ENCODE data around the gene OR2S2. TPM values are rescaled to one million over a fixed set of nuclear protein-coding genes. Genes with fewer than 3 reads are reported as not detected.

The OR2S2 gene
- total and polyA plus RNA-seq, 2 donors (not counting 3 experiments of a cell fraction or from before 2014, with no cell fraction given) = not detected

DNA sequence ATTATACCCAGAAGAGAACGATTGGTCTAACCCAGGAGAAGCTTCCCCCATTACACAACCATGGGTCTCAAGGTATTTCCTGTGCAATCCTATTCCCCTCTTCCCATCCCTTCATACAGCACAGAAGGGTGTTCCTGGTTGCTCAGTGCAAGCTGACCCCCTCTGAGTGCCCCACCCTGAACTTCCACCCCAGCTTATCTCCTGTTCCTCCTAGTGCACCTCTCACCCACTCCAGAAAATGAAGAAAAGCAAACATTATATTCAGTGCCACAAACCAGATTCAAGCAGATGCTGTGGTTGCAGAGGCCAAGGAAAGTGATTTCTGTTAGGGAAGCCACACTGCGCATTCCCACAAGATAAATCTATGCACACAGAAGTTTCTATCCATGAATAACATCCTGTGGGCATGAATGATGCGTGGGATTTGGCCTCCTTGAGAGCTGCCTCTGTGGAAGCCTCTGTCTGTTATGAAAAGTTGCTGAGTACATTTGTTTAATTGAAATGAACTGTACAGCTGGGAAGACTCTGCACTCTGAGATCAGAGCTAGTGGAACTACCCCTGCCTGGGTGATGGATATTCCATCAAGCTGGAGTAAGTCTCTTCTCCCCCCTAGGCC, 2.2 kb upstream of the OR2S2 start:
- BruUV-seq (replicated peaks) = no TSS peak
- Histone ChIP-seq H3K27me3 (ENCODE audit: control insufficient read depth in 2 of 2, insufficient read depth in 2 of 2, low read length in 2 of 2) (no peaks in the 10 kb centered on the region), H3K79me2 (ENCODE audit: control insufficient read depth, insufficient read depth, low read length) (no peaks in the 10 kb centered on the region), H3K9ac (replicated peaks; ENCODE audit: extremely low read depth, insufficient read depth, low read length) (no peak overlapping the region), H2AFZ (ENCODE audit: low read depth, low read length) (no peak overlapping the region), H3K9me1 (replicated peaks; ENCODE audit: control insufficient read depth, extremely low read depth, insufficient read depth, low read length) (no peaks in the 10 kb centered on the region), H3K36me3 (ENCODE audit: control insufficient read depth in 2 of 2, extremely low read depth in 1 of 2, insufficient read depth in 2 of 2, low read length in 2 of 2) (no peaks in the 10 kb centered on the region), H3K4me3 (replicated peaks in 1 of 3; ENCODE audit: insufficient read depth in 1 of 3, low read depth in 1 of 3, low read length in 3 of 3) (no peak overlapping the region), H3K4me2 (ENCODE audit: insufficient read depth, low read length) (no peak overlapping the region), H4K20me1 (replicated peaks; ENCODE audit: control insufficient read depth, extremely low read depth, insufficient read depth, low read length) (no peaks in the 10 kb centered on the region), H3K27ac (ENCODE audit: insufficient read depth, low read depth, low read length) (no peak overlapping the region), H3K4me1 (ENCODE audit: control insufficient read depth, extremely low read depth, insufficient read depth, low read length) (no peaks in the 10 kb centered on the region), H3K9me3 (replicated peaks; ENCODE audit: control insufficient read depth, insufficient read depth, low read length) (no peaks in the 10 kb centered on the region)
- TF ChIP-seq GATA2 (IDR thresholded peaks at IDR 0.05; ENCODE audit: insufficient read depth, insufficient read length, low read depth, low read length) (no peak), POLR2A (IDR thresholded peaks at IDR 0.05; ENCODE audit: low read depth, low read length) (no peak), EZH2 (IDR thresholded peaks at IDR 0.05; ENCODE audit: borderline replicate concordance, low read depth, low read length, severe bottlenecking) (no peak)
- TF ChIP-seq, protein P1, sequence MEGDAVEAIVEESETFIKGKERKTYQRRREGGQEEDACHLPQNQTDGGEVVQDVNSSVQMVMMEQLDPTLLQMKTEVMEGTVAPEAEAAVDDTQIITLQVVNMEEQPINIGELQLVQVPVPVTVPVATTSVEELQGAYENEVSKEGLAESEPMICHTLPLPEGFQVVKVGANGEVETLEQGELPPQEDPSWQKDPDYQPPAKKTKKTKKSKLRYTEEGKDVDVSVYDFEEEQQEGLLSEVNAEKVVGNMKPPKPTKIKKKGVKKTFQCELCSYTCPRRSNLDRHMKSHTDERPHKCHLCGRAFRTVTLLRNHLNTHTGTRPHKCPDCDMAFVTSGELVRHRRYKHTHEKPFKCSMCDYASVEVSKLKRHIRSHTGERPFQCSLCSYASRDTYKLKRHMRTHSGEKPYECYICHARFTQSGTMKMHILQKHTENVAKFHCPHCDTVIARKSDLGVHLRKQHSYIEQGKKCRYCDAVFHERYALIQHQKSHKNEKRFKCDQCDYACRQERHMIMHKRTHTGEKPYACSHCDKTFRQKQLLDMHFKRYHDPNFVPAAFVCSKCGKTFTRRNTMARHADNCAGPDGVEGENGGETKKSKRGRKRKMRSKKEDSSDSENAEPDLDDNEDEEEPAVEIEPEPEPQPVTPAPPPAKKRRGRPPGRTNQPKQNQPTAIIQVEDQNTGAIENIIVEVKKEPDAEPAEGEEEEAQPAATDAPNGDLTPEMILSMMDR (IDR thresholded peaks at IDR 0.05; ENCODE audit: extremely low read depth in 1 of 2, insufficient read depth in 1 of 2, low read depth in 1 of 2, low read length in 2 of 2) = no peak
- ChIA-PET CTCF (interaction anchor here (0.8 to 1.6 kb wide), 5 partner anchors 11 to 170 kb away, joined by 3 to 10 read pairs (median 3); no protein-coding TSS in a partner anchor), POLR2A (interaction anchor here (0.7 kb wide), 1 partner anchor 55 kb away, joined by 6 read pairs; no protein-coding TSS in a partner anchor)
- intact Hi-C loops (cut with micrococcal nuclease) (no loop called here), dilution Hi-C loops (cut with MboI; ENCODE audit: extremely low pct_ligation_motif_present, low sequenced_read_pairs) (no loop called here)
- FAIRE-seq (no peak), DNase-seq (ENCODE audit: low read depth, low spot score) (no peak)

DNA sequence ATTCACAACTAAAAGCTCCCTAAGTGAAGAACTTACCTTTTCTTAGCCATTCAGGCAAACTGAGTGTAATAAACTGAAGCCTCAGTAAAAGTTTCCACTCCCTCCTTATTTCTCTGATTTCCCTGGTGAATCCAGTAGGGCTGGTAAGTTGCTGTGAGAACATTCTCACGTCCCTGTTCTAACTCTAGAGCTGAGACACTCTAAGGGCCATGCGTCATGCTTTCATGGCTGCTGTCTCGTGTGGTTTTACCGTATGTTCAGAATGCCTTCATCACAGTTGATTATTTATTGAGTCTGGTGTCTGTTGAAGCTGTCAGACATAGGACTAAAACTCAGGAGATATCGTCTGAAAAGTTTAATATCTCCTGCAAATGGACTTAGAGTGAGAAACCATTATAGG, 1.3 kb downstream of the OR2S2 start:
- no peak overlapping the region for H3K4me3 ChIP-seq (replicated peaks in 1 of 3; ENCODE audit: insufficient read depth in 1 of 3, low read depth in 1 of 3, low read length in 3 of 3)

More for the DNA sequence above, 1.3 kb downstream of the OR2S2 start:
- H3K79me2 ChIP-seq (ENCODE audit: control insufficient read depth, insufficient read depth, low read length) = no peaks in the 10 kb centered on the region
- H3K27me3 ChIP-seq (ENCODE audit: control insufficient read depth in 2 of 2, insufficient read depth in 2 of 2, low read length in 2 of 2) = no peaks in the 10 kb centered on the region
- BruUV-seq (replicated peaks) = no TSS peak
- no peaks in the 10 kb centered on the region for H3K9me3 ChIP-seq (replicated peaks; ENCODE audit: control insufficient read depth, insufficient read depth, low read length)
- H3K9me1 ChIP-seq (replicated peaks; ENCODE audit: control insufficient read depth, extremely low read depth, insufficient read depth, low read length) = no peaks in the 10 kb centered on the region
- CTCF ChIA-PET = interaction anchor here (1.3 to 4.2 kb wide), 6 partner anchors 9 to 211 kb away, joined by 3 to 83 read pairs (median 23); partner anchors contain the start of gene CCIN
- H3K9ac ChIP-seq (replicated peaks; ENCODE audit: extremely low read depth, insufficient read depth, low read length) = no peak overlapping the region
- H3K4me2 ChIP-seq (ENCODE audit: insufficient read depth, low read length) = no peak overlapping the region
- peaks cover 19% of the 10 kb centered on the region for H3K4me1 ChIP-seq (ENCODE audit: control insufficient read depth, extremely low read depth, insufficient read depth, low read length)
- dilution Hi-C loops (cut with MboI; ENCODE audit: extremely low pct_ligation_motif_present, low sequenced_read_pairs) = no loop called here
- no peak for TF ChIP-seq EZH2 (IDR thresholded peaks at IDR 0.05; ENCODE audit: borderline replicate concordance, low read depth, low read length, severe bottlenecking)
- no peak for TF ChIP-seq POLR2AphosphoS5 (IDR thresholded peaks at IDR 0.05; ENCODE audit: insufficient read depth, low read depth, low read length)
- TF ChIP-seq, protein P2, sequence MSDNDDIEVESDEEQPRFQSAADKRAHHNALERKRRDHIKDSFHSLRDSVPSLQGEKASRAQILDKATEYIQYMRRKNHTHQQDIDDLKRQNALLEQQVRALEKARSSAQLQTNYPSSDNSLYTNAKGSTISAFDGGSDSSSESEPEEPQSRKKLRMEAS (IDR thresholded peaks at IDR 0.05; ENCODE audit: insufficient read depth, insufficient read length) = no peak
- TF ChIP-seq, protein P1 (IDR thresholded peaks at IDR 0.05; ENCODE audit: extremely low read depth in 1 of 2, insufficient read depth in 1 of 2, low read depth in 1 of 2, low read length in 2 of 2) = no peak
- no peak for TF ChIP-seq FOS (IDR thresholded peaks at IDR 0.05; ENCODE audit: borderline replicate concordance, insufficient read depth, low read length)
- no peak for TF ChIP-seq GATA2 (IDR thresholded peaks at IDR 0.05; ENCODE audit: insufficient read depth, insufficient read length, low read depth, low read length)
- no peak for TF ChIP-seq JUN (IDR thresholded peaks at IDR 0.05; ENCODE audit: borderline replicate concordance, insufficient read depth, insufficient read length, low read depth)
- no peak for TF ChIP-seq MYC (IDR thresholded peaks at IDR 0.05; ENCODE audit: low read depth, low read length)
- no peak for TF ChIP-seq POLR2A (IDR thresholded peaks at IDR 0.05; ENCODE audit: low read depth, low read length)
- intact Hi-C loops (cut with micrococcal nuclease) = loop anchor here (5.0 kb wide), 3 partner anchors 51 to 371 kb away; no protein-coding TSS in a partner anchor
- POLR2A ChIA-PET = interaction anchor here (0.7 kb wide), 1 partner anchor 181 kb away, joined by 3 read pairs; no protein-coding TSS in a partner anchor
- H3K36me3 ChIP-seq (ENCODE audit: control insufficient read depth in 2 of 2, extremely low read depth in 1 of 2, insufficient read depth in 2 of 2, low read length in 2 of 2) = no peaks in the 10 kb centered on the region
- no peaks in the 10 kb centered on the region for H4K20me1 ChIP-seq (replicated peaks; ENCODE audit: control insufficient read depth, extremely low read depth, insufficient read depth, low read length)
- FAIRE-seq (no peak), DNase-seq (ENCODE audit: low read depth, low spot score) (no peak)
- no peak overlapping the region for H2AFZ ChIP-seq (ENCODE audit: low read depth, low read length)
- H3K27ac ChIP-seq (ENCODE audit: insufficient read depth, low read depth, low read length) = no peak overlapping the region

Data from endothelial cell of umbilical vein (primary cell).